Measurements from ENCODE around the gene KIF26A.

DNA sequence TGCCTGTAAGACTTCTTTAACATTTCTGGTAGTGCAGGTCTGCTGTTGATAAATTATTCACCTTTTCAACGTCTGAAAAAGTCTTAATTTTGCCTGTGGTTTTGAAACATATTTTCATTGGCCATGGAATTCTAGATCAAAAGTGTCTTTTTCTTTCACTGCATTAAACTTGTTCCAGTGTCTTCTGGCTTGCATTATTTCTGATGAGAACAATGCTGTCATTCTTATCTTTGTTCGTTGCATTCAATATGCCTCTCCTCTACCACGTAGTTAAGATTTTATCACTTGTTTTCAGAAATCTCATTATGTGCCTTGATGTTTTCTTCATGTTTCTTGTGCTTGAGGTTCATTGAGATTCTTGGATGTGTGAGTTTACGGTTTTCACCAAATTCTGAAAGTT is 13.4 kb upstream of the KIF26A start:
- TF ChIP-seq, protein P1, sequence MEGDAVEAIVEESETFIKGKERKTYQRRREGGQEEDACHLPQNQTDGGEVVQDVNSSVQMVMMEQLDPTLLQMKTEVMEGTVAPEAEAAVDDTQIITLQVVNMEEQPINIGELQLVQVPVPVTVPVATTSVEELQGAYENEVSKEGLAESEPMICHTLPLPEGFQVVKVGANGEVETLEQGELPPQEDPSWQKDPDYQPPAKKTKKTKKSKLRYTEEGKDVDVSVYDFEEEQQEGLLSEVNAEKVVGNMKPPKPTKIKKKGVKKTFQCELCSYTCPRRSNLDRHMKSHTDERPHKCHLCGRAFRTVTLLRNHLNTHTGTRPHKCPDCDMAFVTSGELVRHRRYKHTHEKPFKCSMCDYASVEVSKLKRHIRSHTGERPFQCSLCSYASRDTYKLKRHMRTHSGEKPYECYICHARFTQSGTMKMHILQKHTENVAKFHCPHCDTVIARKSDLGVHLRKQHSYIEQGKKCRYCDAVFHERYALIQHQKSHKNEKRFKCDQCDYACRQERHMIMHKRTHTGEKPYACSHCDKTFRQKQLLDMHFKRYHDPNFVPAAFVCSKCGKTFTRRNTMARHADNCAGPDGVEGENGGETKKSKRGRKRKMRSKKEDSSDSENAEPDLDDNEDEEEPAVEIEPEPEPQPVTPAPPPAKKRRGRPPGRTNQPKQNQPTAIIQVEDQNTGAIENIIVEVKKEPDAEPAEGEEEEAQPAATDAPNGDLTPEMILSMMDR (IDR thresholded peaks at IDR 0.05; ENCODE audit: insufficient read depth, low read length, poor library complexity, severe bottlenecking): no peak
- no peak for TF ChIP-seq EZH2phosphoT487 (conservative IDR thresholded peaks at IDR 0.05; ENCODE audit: low read length)
